EH (cell line): ENCODE results near the gene CAMTA1.
A peak's percentile ranks its signal among the peaks of the same experiment; 100 is the strongest.

Source experiments
- DNase-seq: peaks from one replicate; pipeline ENCODE4 v3.0.0-alpha.2; 2015; ENCODE audit warnings: low read depth

The CAMTA1 gene

GRCh38 chr1:6852136-6852890 is 67.1 kb downstream of the CAMTA1 start:
- DNase-seq = no peak

DNA sequence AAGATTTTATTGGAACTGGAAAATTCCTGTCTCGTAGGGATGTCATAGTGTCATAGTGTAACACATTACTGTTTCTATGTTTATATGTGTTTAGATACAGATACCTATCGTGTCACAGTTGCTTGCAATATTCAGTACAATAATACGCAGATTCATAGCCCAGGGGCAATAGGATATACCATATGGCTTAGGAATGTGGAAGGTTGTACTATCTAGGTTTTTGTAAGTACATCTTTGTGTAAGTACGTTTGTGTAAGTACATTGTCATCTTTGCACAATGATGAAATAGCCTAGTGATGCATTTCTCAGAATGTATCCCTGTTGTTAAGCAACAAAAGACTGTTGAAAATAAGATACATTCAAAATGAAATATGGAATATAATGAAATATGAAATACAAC is 68.9 kb downstream of the CAMTA1 start:
- no peak for DNase-seq

DNA sequence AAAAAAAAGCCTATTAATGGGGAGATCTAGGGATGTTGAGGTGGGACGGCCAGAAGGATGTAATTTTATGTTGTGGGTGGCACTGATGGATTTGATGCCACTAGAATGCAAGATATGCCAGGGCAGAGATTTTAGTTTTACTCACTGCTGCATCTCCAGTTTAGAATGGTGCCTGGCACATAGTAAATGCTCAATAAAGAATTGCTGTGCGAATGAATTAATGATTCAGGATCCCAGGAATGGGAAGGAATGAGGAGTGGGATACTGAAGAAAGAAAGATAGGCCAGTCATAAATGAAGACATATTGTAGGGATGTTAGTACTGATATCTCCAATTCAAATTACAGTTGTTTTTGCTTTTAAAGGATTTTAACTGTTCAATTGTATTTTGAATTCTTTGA is 72.6 kb downstream of the CAMTA1 start:
- DNase-seq = no peak

- peak; percentile 55 for DNase-seq
Observed at GRCh38 chr1:6858596-6858995, 73.3 kb downstream of the CAMTA1 start.

GRCh38 chr1:6859415-6860343 is 74.4 kb downstream of the CAMTA1 start:
- peak; percentile 98 for DNase-seq

- peak; percentile 62 for DNase-seq
Observed at GRCh38 chr1:6860401-6860800, 75.1 kb downstream of the CAMTA1 start.

DNA sequence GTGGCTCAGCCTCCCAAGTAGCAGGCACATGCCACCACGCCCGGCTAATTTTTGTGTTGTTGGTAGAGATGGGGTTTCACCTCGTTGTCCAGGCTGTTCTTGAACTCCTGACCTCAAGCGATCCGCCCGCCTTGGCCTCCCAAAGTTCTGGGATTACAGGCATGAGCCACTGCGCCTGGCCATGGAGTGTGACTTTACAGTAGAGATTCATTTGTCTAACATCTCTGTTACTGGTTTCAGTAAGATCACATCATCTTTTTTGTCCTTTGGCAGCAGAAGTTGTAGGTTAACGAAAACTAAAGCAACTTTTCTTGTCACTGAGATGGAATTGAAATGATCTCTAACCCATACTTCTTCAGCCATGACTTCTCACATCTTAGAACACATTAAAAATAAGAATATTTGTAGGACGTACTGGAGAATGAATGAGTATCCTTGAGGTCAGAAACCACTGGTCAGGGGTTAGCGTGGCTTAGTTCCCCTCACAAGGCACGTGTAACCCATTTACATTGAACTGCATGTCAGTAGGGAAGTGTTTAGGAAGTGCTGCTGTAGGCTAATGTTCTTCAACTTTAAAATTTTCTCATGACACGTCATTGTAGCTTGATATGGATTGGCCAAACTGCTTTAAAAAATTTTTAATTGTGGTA is 75.9 kb downstream of the CAMTA1 start:
- no peak for DNase-seq

DNA sequence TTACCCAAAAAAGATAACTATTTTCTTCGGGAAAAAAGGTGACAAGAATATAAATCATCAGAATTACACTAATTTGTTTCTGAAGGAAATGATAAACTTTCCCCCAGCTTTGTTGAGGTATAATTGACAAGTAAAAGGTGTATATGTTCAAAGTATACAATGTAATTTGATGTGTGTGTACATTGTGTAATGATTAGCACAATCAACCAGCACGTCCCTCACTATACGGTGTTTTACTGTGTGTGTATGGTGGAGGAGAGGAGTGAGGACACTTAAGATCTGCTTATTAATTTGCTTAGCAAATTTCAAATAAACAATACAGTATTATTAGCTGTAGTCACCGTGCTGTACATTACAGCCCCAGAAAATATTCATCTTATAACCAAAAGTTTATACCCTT is 77.7 kb downstream of the CAMTA1 start:
- DNase-seq = no peak

DNA sequence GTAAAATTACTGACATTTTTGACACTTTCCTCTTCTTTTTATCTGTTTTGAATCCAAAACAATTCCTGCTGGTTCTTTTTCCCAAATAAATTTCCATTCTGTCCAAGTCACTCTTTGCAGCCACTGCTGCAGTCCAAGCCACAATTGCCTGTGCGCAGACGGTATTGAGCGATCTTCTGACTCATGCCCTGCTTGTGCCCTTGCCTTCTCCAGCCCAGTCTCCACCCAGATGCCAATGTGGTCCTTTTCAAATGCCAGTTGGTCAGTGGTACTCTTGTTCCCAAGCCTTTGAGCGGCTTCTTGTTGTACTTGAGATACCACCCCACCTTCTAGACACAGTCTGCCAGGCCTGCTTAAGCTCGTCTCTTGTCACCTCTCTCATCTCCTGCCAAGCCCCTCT is 78.9 kb downstream of the CAMTA1 start:
- no peak for DNase-seq

GRCh38 chr1:6866825-6867224 is 81.6 kb downstream of the CAMTA1 start:
- DNase-seq = no peak

DNA sequence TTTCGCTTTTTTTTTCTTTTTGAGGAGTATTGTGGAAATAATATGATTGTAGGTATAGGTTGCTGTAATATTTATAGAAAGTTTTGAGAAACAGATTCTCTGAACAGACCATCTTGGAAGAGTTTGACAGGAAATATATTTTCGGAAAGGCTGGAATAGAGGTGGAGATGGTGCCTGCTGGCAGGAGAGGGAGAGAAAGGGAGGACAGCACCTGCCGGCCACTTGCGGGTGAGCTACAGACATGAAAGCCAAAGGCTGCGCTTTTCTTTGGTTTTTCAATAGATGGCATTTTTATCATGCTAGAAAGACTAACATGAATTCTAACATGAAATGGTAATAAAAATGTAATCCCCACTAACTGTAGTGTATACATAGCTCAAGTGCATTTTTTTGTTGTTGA is 82.1 kb downstream of the CAMTA1 start:
- DNase-seq = no peak

GRCh38 chr1:6867729-6868659 is 82.7 kb downstream of the CAMTA1 start:
- DNase-seq = peak; percentile 46

GRCh38 chr1:6868660-6869380 is 83.6 kb downstream of the CAMTA1 start:
- no peak for DNase-seq

DNA sequence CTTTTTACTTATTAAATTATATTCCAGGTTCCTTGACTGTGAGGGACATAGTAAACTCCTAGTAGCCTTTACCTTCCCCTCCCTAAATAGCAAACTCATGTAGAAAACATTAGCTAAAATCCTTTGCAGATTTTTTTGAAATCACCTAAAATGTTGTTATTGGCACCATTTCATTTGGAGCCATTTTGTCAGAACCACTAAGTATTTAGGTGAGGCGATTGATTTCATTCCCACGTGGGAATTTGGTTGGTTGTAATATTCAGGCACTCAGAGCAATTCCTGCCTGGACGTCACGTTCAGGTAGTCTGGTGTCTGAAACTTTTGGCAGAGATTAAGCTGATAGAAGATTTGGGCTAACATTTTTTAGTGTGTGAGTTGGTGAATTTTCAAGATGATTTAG is 84.3 kb downstream of the CAMTA1 start:
- no peak for DNase-seq

DNA sequence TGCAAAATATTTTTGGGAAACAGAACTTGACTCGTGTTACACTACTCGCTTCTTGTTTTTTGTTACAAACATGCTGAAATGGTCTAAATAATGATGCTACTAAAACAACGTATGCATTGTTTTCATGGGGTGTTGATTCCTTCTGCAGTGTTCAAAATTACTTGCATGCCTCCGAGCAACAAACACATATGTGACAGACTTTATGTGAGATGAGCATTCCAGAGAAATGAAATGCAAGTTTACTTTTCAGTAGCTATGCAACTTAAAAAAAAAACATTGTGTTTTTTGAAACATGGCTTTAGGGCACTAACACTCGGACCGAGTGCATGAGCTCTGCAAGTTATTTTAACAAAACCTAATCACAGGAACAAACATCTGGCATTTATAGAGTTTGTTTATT is 84.8 kb downstream of the CAMTA1 start:
- peak; percentile 72 for DNase-seq

DNA sequence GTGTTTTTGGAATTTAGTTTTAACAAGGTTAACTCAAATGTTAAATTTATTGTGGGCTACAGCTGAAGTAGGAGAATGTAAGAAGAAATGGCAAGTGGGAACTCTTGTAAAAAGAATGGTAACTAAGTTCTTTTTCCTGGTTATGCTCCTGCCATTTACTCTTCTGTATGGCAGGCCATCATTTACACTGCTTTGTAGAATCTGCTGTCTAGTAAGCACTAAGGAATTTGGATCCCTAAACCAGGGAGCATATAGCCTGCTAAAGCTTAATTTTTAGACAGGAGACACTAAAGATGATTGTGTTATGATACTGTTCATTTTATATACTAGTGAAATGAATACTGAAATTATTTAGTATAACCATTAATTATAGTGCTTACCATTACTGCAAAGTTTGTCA is 85.3 kb downstream of the CAMTA1 start:
- DNase-seq = peak; percentile 73

GRCh38 chr1:6871300-6871972 is 86.2 kb downstream of the CAMTA1 start:
- DNase-seq = no peak

- peak; percentile 53 for DNase-seq
Observed at GRCh38 chr1:6872573-6873261, 87.5 kb downstream of the CAMTA1 start.

- DNase-seq = peak; percentile 58
Observed at GRCh38 chr1:6873298-6874015, 88.2 kb downstream of the CAMTA1 start.
